ENCODE measurements around the gene CACNA1D. TPM values are rescaled to one million over a fixed set of nuclear protein-coding genes. Genes with fewer than 3 reads are reported as not detected.

CACNA1D gene
- total RNA-seq, 4 donors from 2014 or later: 74.6 to 194 (median 105) TPM

GRCh38 chr3:53718462-53718861, 224.1 kb downstream of the CACNA1D start:
- no peak for DNase-seq
- no peak overlapping the region for H3K27ac ChIP-seq
- no peaks in the 10 kb centered on the region for H3K4me1 ChIP-seq
- no peaks in the 10 kb centered on the region for H3K9me3 ChIP-seq
- no peak for TF ChIP-seq POLR2A (IDR thresholded peaks at IDR 0.05)
- no peak for TF ChIP-seq CTCF (IDR thresholded peaks at IDR 0.05)
- H3K36me3 ChIP-seq: no peaks in the 10 kb centered on the region
- H3K4me3 ChIP-seq: no peak overlapping the region
- no peaks in the 10 kb centered on the region for H3K27me3 ChIP-seq

GRCh38 chr3:53719796-53720195, 225.4 kb downstream of the CACNA1D start:
- Histone ChIP-seq H3K4me1 (no peaks in the 10 kb centered on the region), H3K4me3 (no peak overlapping the region), H3K36me3 (peaks cover 0 to 4% (median 0%) of the 10 kb centered on the region in 3 donors), H3K27me3 (no peaks in the 10 kb centered on the region), H3K9me3 (no peaks in the 10 kb centered on the region), H3K27ac (no peak overlapping the region)
- no peak for TF ChIP-seq CTCF (IDR thresholded peaks at IDR 0.05)
- no peak for DNase-seq

- Histone ChIP-seq H3K9me3 (no peaks in the 10 kb centered on the region), H3K27ac (no peak overlapping the region), H3K4me3 (no peak overlapping the region), H3K36me3 (peaks cover 0 to 4% (median 0%) of the 10 kb centered on the region in 3 donors), H3K4me1 (no peaks in the 10 kb centered on the region), H3K27me3 (no peaks in the 10 kb centered on the region)
- TF ChIP-seq POLR2A (IDR thresholded peaks at IDR 0.05) (no peak), CTCF (IDR thresholded peaks at IDR 0.05) (no peak)
- no peak for DNase-seq
Observed at GRCh38 chr3:53721187-53722119, 227.0 kb downstream of the CACNA1D start.

GRCh38 chr3:53724566-53724965, 230.2 kb downstream of the CACNA1D start:
- H3K27me3 ChIP-seq: no peaks in the 10 kb centered on the region
- no peak overlapping the region for H3K4me3 ChIP-seq
- peaks cover 0 to 4% (median 0%) of the 10 kb centered on the region in 3 donors for H3K36me3 ChIP-seq
- DNase-seq: no peak
- no peak overlapping the region for H3K27ac ChIP-seq
- no peaks in the 10 kb centered on the region for H3K4me1 ChIP-seq
- no peaks in the 10 kb centered on the region for H3K9me3 ChIP-seq
- TF ChIP-seq CTCF (IDR thresholded peaks at IDR 0.05): no peak
- TF ChIP-seq POLR2A (IDR thresholded peaks at IDR 0.05): no peak

- Histone ChIP-seq H3K4me3 (no peak overlapping the region), H3K27me3 (no peaks in the 10 kb centered on the region), H3K9me3 (no peaks in the 10 kb centered on the region), H3K27ac (no peak overlapping the region), H3K36me3 (peaks cover 0 to 4% (median 0%) of the 10 kb centered on the region in 3 donors), H3K4me1 (no peaks in the 10 kb centered on the region)
- TF ChIP-seq CTCF (IDR thresholded peaks at IDR 0.05): no peak
- no peak for TF ChIP-seq POLR2A (IDR thresholded peaks at IDR 0.05)
- DNase-seq: no peak
Observed at GRCh38 chr3:53725387-53725995, 231.1 kb downstream of the CACNA1D start.
